PC-9 (cell line): ENCODE data around the gene PHKG2. TPM values are rescaled to one million over a fixed set of nuclear protein-coding genes. Genes with fewer than 3 reads are reported as not detected.

Experiments used
- BruUV-seq: library from RNA; stranded (reverse); fragments of 400-500 nt; replicated peaks from 2 replicates; lab custom pipeline; 2021; lab: Mats Ljungman, UMichigan
- CTCF ChIA-PET: fragments of 300-600 bp; sonication (Branson Sonifier 250); formaldehyde crosslinking; loops from one replicate; lab custom pipeline; 2022; ENCODE audit warnings: antibody characterized with exemption; lab: Charles Lee
- POLR2A ChIA-PET: fragments of 300-600 bp; sonication (Branson Sonifier 250); formaldehyde crosslinking; loops from one replicate; lab custom pipeline; 2022; ENCODE audit warnings: antibody characterized with exemption; ENCODE audit not compliant: unreplicated experiment; lab: Charles Lee
- DNase-seq, 2 experiments: peaks; one replicate each; pipeline versions ENCODE4 v3.0.0 to v3.0.0-alpha.2; 2015 to 2022; ENCODE audit warnings: mixed read lengths in 1 of 2
- H2AFZ ChIP-seq: fragments of 200-600 bp; sonication (generic); 2 replicates; pipeline ENCODE4 v1.8.1; 2017; ENCODE audit warnings: antibody characterized with exemption
- H3F3A ChIP-seq: fragments of 200-600 bp; sonication (generic); 2 replicates; pipeline ENCODE4 v1.8.1; 2017; ENCODE audit warnings: antibody characterized with exemption, mild to moderate bottlenecking, low read depth; ENCODE audit not compliant: insufficient read depth
- H3K27ac ChIP-seq: fragments of 200-600 bp; sonication (generic); 2 replicates; pipeline ENCODE4 v1.6.1; 2016; ENCODE audit warnings: mixed run types
- H3K27me3 ChIP-seq: fragments of 200-600 bp; sonication (generic); 2 replicates; pipeline ENCODE4 v1.6.1; 2016; ENCODE audit warnings: low read depth, mixed run types; ENCODE audit not compliant: insufficient read depth
- H3K36me3 ChIP-seq: fragments of 200-600 bp; sonication (generic); 2 replicates; pipeline ENCODE4 v1.6.1; 2016; ENCODE audit warnings: low read depth, mixed run types
- H3K4me1 ChIP-seq: fragments of 200-600 bp; sonication (generic); replicated peaks from 2 replicates; pipeline ENCODE4 v1.6.1; 2016; ENCODE audit warnings: mixed run types; ENCODE audit not compliant: insufficient read depth
- H3K4me2 ChIP-seq: fragments of 200-600 bp; sonication (generic); 2 replicates; pipeline ENCODE4 v1.6.1; 2017; ENCODE audit warnings: mixed run types
- H3K4me3 ChIP-seq: fragments of 200-600 bp; sonication (generic); 2 replicates; pipeline ENCODE4 v1.6.1; 2016; ENCODE audit warnings: mixed run types
- H3K79me2 ChIP-seq: fragments of 200-600 bp; sonication (generic); 2 replicates; pipeline ENCODE4 v1.6.1; 2017; ENCODE audit warnings: low read depth, mixed run types
- H3K9me2 ChIP-seq: fragments of 200-600 bp; sonication (generic); 2 replicates; pipeline ENCODE4 v1.8.1; 2017; ENCODE audit warnings: mild to moderate bottlenecking; ENCODE audit not compliant: insufficient read depth
- H3K9me3 ChIP-seq: fragments of 200-600 bp; sonication (generic); 2 replicates; pipeline ENCODE4 v1.8.1; 2016; ENCODE audit warnings: low read depth; ENCODE audit not compliant: insufficient read depth
- H4K20me1 ChIP-seq: fragments of 200-600 bp; sonication (generic); 2 replicates; pipeline ENCODE4 v1.8.1; 2017; ENCODE audit not compliant: insufficient read depth
- CTCF ChIP-seq: fragments of 200-600 bp; sonication (generic); conservative IDR thresholded peaks from 2 replicates; pipeline ENCODE4 v1.6.1; 2017; ENCODE audit warnings: mixed run types, antibody characterized with exemption, mild to moderate bottlenecking, moderate library complexity
- EZH2 ChIP-seq: fragments of 200-600 bp; sonication (generic); IDR thresholded peaks from 2 replicates; pipeline ENCODE4 v1.8.0; 2017; ENCODE audit warnings: antibody characterized with exemption, low read depth
- intact Hi-C: fragments of 100-400 bp; cut with micrococcal nuclease; formaldehyde crosslinking; loops from one replicate; pipeline ENCODE4 v1.10.0; 2022; ENCODE audit not compliant: unreplicated experiment
- total RNA-seq: library from RNA; stranded (reverse); gene quantifications from 2 replicates; pipeline ENCODE4 v1.2.3, GENCODE V29; 2021

Gene PHKG2
- total RNA-seq, 1 experiment from 2014 or later = 66.1 TPM

- Histone ChIP-seq H3K27me3 (no peaks in the 10 kb centered on the region), H3F3A (peaks cover 30% of the 10 kb centered on the region; the same call in 1 of the 2 replicates), H3K9me2 (no peaks in the 10 kb centered on the region), H3K27ac (peak within 1 kb of the TSS; percentile 2; the same call in 1 of the 2 replicates), H3K4me2 (peak within 1 kb of the TSS; percentile 99), H3K4me1 (peaks cover 24% of the 10 kb centered on the region), H3K36me3 (peaks cover 37% of the 10 kb centered on the region), H3K4me3 (peak within 1 kb of the TSS; percentile 83), H3K9me3 (no peaks in the 10 kb centered on the region), H4K20me1 (peaks cover 11% of the 10 kb centered on the region), H2AFZ (peak within 1 kb of the TSS; percentile 89), H3K79me2 (peaks cover 34% of the 10 kb centered on the region)
- ChIA-PET POLR2A (interaction anchor here (0.6 to 0.7 kb wide), 2 partner anchors 103 to 345 kb away, joined by 4 read pairs; no protein-coding TSS in a partner anchor), CTCF (no interaction called here)
- TF ChIP-seq CTCF = no peak
- no peak for TF ChIP-seq EZH2
- intact Hi-C loops = loop anchor here (1.0 to 10.0 kb wide), 5 partner anchors 14 to 207 kb away; partner anchors contain the start of genes FBRS, PHKG2, SRCAP and ZNF764
- DNase-seq = peak; percentile 96 to 99
- BruUV-seq = TSS peak; percentile 57
Observed at GRCh38 chr16:30761928-30762902, 14.0 kb downstream of the PHKG2 start, which contains the start of the genes CFAP119 and RNF40. Gene CFAP119, minus strand, starts transcription at chr16:30762062. Its CDS starts 314 bp downstream, at chr16:30761748. Gene RNF40, plus strand, starts transcription at chr16:30762322. Its CDS starts 224 bp downstream, at chr16:30762546.

GRCh38 chr16:30762991-30763725 is 14.9 kb downstream of the PHKG2 start:
- ChIA-PET POLR2A (interaction anchor here (0.6 kb wide), 1 partner anchor 104 kb away, joined by 4 read pairs; no protein-coding TSS in a partner anchor), CTCF (no interaction called here)
- peaks cover 11% of the 10 kb centered on the region for H4K20me1 ChIP-seq
- H3K9me3 ChIP-seq = no peaks in the 10 kb centered on the region
- peak overlapping the region; percentile 72; the same call in 1 of the 2 replicates for H2AFZ ChIP-seq
- H3K27me3 ChIP-seq = no peaks in the 10 kb centered on the region
- no TSS peak for BruUV-seq
- peaks cover 45% of the 10 kb centered on the region for H3K36me3 ChIP-seq
- H3K79me2 ChIP-seq = peaks cover 34% of the 10 kb centered on the region
- no peak for TF ChIP-seq EZH2
- no peak for TF ChIP-seq CTCF
- no peaks in the 10 kb centered on the region for H3K9me2 ChIP-seq
- H3K4me3 ChIP-seq = peak overlapping the region; percentile 83
- H3K4me2 ChIP-seq = peak overlapping the region; percentile 99
- intact Hi-C loops = loop anchor here (1.0 to 10.0 kb wide), 5 partner anchors 15 to 208 kb away; partner anchors contain the start of genes FBRS, PHKG2, SRCAP and ZNF764
- peak overlapping the region; percentile 2; the same call in 1 of the 2 replicates for H3K27ac ChIP-seq
- H3K4me1 ChIP-seq = peaks cover 24% of the 10 kb centered on the region
- no peak for DNase-seq
- peaks cover 28% of the 10 kb centered on the region; the same call in 1 of the 2 replicates for H3F3A ChIP-seq
